ENCODE data around the gene ZNF865. TPM values are rescaled to one million over a fixed set of nuclear protein-coding genes. Genes with fewer than 3 reads are reported as not detected.

Gene ZNF865
- total RNA-seq, 1 experiment from 2014 or later = 3.5 TPM

GRCh38 chr19:55609326-55609725 is 3.9 kb downstream of the ZNF865 start:
- DNase-seq = no peak

GRCh38 chr19:55611300-55611982 is 6.0 kb downstream of the ZNF865 start:
- DNase-seq = no peak
- no peak overlapping the region for H3K4me3 ChIP-seq (ENCODE audit: insufficient read depth, low read depth, low read length)
- peaks cover 2% of the 10 kb centered on the region for H3K36me3 ChIP-seq (replicated peaks; ENCODE audit: control insufficient read depth, insufficient read depth, low read length)
- H3K27me3 ChIP-seq (ENCODE audit: control insufficient read depth, insufficient read depth, low read length) = no peaks in the 10 kb centered on the region

More at GRCh38 chr19:55609326-55609725, 3.9 kb downstream of the ZNF865 start:
- Histone ChIP-seq H3K4me3 (ENCODE audit: insufficient read depth, low read depth, low read length) (no peak overlapping the region), H3K36me3 (replicated peaks; ENCODE audit: control insufficient read depth, insufficient read depth, low read length) (peaks cover 2% of the 10 kb centered on the region), H3K27me3 (ENCODE audit: control insufficient read depth, insufficient read depth, low read length) (no peaks in the 10 kb centered on the region)

- H3K4me3 ChIP-seq (ENCODE audit: insufficient read depth, low read depth, low read length) = no peak overlapping the region
- no peak for DNase-seq
- no peaks in the 10 kb centered on the region for H3K27me3 ChIP-seq (ENCODE audit: control insufficient read depth, insufficient read depth, low read length)
- peaks cover 2% of the 10 kb centered on the region for H3K36me3 ChIP-seq (replicated peaks; ENCODE audit: control insufficient read depth, insufficient read depth, low read length)
Observed at GRCh38 chr19:55611983-55612645, 6.7 kb downstream of the ZNF865 start.

- H3K27me3 ChIP-seq (ENCODE audit: control insufficient read depth, insufficient read depth, low read length) = no peaks in the 10 kb centered on the region
- H3K36me3 ChIP-seq (replicated peaks; ENCODE audit: control insufficient read depth, insufficient read depth, low read length) = peaks cover 2% of the 10 kb centered on the region
- H3K4me3 ChIP-seq (ENCODE audit: insufficient read depth, low read depth, low read length) = no peak overlapping the region
- DNase-seq = peak; percentile 46
Observed at GRCh38 chr19:55613396-55613795, 7.9 kb downstream of the ZNF865 start.

GRCh38 chr19:55613930-55614710 is 8.7 kb downstream of the ZNF865 start:
- DNase-seq = peak; percentile 56
- no peak overlapping the region for H3K4me3 ChIP-seq (ENCODE audit: insufficient read depth, low read depth, low read length)

GRCh38 chr19:55614711-55615542 is 9.5 kb downstream of the ZNF865 start:
- DNase-seq = peak; percentile 60
- H3K27me3 ChIP-seq (ENCODE audit: control insufficient read depth, insufficient read depth, low read length) = no peaks in the 10 kb centered on the region
- no peaks in the 10 kb centered on the region; the same call in 1 of the 2 replicates for H3K36me3 ChIP-seq (replicated peaks; ENCODE audit: control insufficient read depth, insufficient read depth, low read length)
- H3K4me3 ChIP-seq (ENCODE audit: insufficient read depth, low read depth, low read length) = no peak overlapping the region

More at GRCh38 chr19:55613930-55614710, 8.7 kb downstream of the ZNF865 start:
- Histone ChIP-seq H3K27me3 (ENCODE audit: control insufficient read depth, insufficient read depth, low read length) (no peaks in the 10 kb centered on the region), H3K36me3 (replicated peaks; ENCODE audit: control insufficient read depth, insufficient read depth, low read length) (peaks cover 2% of the 10 kb centered on the region)

GRCh38 chr19:55615543-55616394 is 10.3 kb downstream of the ZNF865 start:
- peak; percentile 54 for DNase-seq
- Histone ChIP-seq H3K36me3 (replicated peaks; ENCODE audit: control insufficient read depth, insufficient read depth, low read length) (peaks cover 3% of the 10 kb centered on the region), H3K4me3 (ENCODE audit: insufficient read depth, low read depth, low read length) (no peak overlapping the region), H3K27me3 (ENCODE audit: control insufficient read depth, insufficient read depth, low read length) (no peaks in the 10 kb centered on the region)

- peak; percentile 48 for DNase-seq
Observed at GRCh38 chr19:55616395-55616875, 11.0 kb downstream of the ZNF865 start.

GRCh38 chr19:55617426-55617825 is 12.0 kb downstream of the ZNF865 start:
- no peaks in the 10 kb centered on the region for H3K27me3 ChIP-seq (ENCODE audit: control insufficient read depth, insufficient read depth, low read length)
- no peak overlapping the region for H3K4me3 ChIP-seq (ENCODE audit: insufficient read depth, low read depth, low read length)
- H3K36me3 ChIP-seq (replicated peaks; ENCODE audit: control insufficient read depth, insufficient read depth, low read length) = peaks cover 3% of the 10 kb centered on the region
- no peak for DNase-seq

More at GRCh38 chr19:55616395-55616875, 11.0 kb downstream of the ZNF865 start:
- Histone ChIP-seq H3K27me3 (ENCODE audit: control insufficient read depth, insufficient read depth, low read length) (no peaks in the 10 kb centered on the region), H3K36me3 (replicated peaks; ENCODE audit: control insufficient read depth, insufficient read depth, low read length) (peaks cover 3% of the 10 kb centered on the region), H3K4me3 (ENCODE audit: insufficient read depth, low read depth, low read length) (no peak overlapping the region)

GRCh38 chr19:55618426-55618825 is 13.0 kb downstream of the ZNF865 start:
- Histone ChIP-seq H3K27me3 (ENCODE audit: control insufficient read depth, insufficient read depth, low read length) (no peaks in the 10 kb centered on the region), H3K36me3 (replicated peaks; ENCODE audit: control insufficient read depth, insufficient read depth, low read length) (peaks cover 3% of the 10 kb centered on the region), H3K4me3 (ENCODE audit: insufficient read depth, low read depth, low read length) (no peak overlapping the region)
- DNase-seq = no peak

- Histone ChIP-seq H3K4me3 (ENCODE audit: insufficient read depth, low read depth, low read length) (no peak overlapping the region), H3K36me3 (replicated peaks; ENCODE audit: control insufficient read depth, insufficient read depth, low read length) (peaks cover 3% of the 10 kb centered on the region), H3K27me3 (ENCODE audit: control insufficient read depth, insufficient read depth, low read length) (no peaks in the 10 kb centered on the region)
- DNase-seq = no peak
Observed at GRCh38 chr19:55619286-55619685, 13.8 kb downstream of the ZNF865 start.

- Histone ChIP-seq H3K27me3 (ENCODE audit: control insufficient read depth, insufficient read depth, low read length) (no peaks in the 10 kb centered on the region), H3K36me3 (replicated peaks; ENCODE audit: control insufficient read depth, insufficient read depth, low read length) (peaks cover 3% of the 10 kb centered on the region), H3K4me3 (ENCODE audit: insufficient read depth, low read depth, low read length) (no peak overlapping the region)
- DNase-seq = peak; percentile 23
Observed at GRCh38 chr19:55620410-55621204, 15.2 kb downstream of the ZNF865 start.

Data from H7 (cell line).